HCT116 (cell line): ENCODE results near the gene FKBP10.

ENCODE experiments used
- EZH2phosphoT487 ChIP-seq: fragments of 200-600 bp; IDR thresholded peaks from 2 replicates; pipeline ENCODE4 v1.6.1; 2018; ENCODE audit warnings: antibody characterized with exemption, borderline replicate concordance
- POLR2A ChIP-seq: IDR thresholded peaks from 2 replicates; pipeline ENCODE4 v1.7.0; 2011; ENCODE audit warnings: borderline replicate concordance; ENCODE audit not compliant: insufficient read depth, insufficient read length; ENCODE audit errors: extremely low read depth

- TF ChIP-seq EZH2phosphoT487 (no peak), POLR2A (no peak)
Measured at GRCh38 chr17:41763327-41763726, 49.5 kb upstream of the FKBP10 start.
